Retinal pigment epithelial cell (primary cell): ENCODE results near the gene HAND2.

Experiments used
- DNase-seq: peaks from one replicate; pipeline ENCODE4 v3.0.0-alpha.2; 2010; ENCODE audit warnings: low read depth
- H3K4me3 ChIP-seq: 2 replicates; pipeline ENCODE4 v1.5.1; 2011; ENCODE audit warnings: mild to moderate bottlenecking, low read length, control low read depth, moderate library complexity
- TF ChIP-seq, protein P1 (sequence below): conservative IDR thresholded peaks from 2 replicates; pipeline ENCODE4 v1.5.1; 2011; ENCODE audit warnings: low read depth, low read length, control low read depth, inconsistent platforms

The HAND2 gene

GRCh38 chr4:173524218-173525117, 5.6 kb downstream of the HAND2 start:
- TF ChIP-seq, protein P1, sequence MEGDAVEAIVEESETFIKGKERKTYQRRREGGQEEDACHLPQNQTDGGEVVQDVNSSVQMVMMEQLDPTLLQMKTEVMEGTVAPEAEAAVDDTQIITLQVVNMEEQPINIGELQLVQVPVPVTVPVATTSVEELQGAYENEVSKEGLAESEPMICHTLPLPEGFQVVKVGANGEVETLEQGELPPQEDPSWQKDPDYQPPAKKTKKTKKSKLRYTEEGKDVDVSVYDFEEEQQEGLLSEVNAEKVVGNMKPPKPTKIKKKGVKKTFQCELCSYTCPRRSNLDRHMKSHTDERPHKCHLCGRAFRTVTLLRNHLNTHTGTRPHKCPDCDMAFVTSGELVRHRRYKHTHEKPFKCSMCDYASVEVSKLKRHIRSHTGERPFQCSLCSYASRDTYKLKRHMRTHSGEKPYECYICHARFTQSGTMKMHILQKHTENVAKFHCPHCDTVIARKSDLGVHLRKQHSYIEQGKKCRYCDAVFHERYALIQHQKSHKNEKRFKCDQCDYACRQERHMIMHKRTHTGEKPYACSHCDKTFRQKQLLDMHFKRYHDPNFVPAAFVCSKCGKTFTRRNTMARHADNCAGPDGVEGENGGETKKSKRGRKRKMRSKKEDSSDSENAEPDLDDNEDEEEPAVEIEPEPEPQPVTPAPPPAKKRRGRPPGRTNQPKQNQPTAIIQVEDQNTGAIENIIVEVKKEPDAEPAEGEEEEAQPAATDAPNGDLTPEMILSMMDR: no peak
- no peak overlapping the region for H3K4me3 ChIP-seq
- DNase-seq: no peak

DNA sequence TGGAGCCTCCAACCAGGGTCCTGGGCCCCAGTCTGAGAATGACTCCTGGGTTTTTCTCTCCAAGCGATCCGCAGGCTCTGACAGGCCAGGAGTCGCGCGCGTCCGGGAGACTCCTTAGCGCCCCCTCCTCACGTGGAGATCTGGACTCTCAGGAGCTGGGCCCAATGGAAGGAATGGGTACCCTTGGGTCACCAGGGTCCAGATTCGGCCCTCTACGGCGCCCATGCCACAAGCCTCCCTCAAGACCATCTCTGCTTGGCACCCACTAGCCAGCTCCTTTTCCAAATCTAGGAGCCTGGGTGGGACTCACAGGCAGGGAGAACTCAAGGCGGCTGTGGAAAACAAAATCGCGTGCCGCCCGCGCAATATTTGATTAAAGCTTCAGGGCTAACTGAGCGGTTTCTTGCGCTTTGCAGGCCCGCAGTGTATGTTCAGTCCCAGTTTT, 7.1 kb downstream of the HAND2 start:
- no peak for DNase-seq
- TF ChIP-seq, protein P1: no peak
- H3K4me3 ChIP-seq: peak overlapping the region; percentile 55

- DNase-seq: no peak
- TF ChIP-seq, protein P1: no peak
- peak overlapping the region; percentile 55 for H3K4me3 ChIP-seq
Measured at GRCh38 chr4:173522160-173522950, 7.7 kb downstream of the HAND2 start.

DNA sequence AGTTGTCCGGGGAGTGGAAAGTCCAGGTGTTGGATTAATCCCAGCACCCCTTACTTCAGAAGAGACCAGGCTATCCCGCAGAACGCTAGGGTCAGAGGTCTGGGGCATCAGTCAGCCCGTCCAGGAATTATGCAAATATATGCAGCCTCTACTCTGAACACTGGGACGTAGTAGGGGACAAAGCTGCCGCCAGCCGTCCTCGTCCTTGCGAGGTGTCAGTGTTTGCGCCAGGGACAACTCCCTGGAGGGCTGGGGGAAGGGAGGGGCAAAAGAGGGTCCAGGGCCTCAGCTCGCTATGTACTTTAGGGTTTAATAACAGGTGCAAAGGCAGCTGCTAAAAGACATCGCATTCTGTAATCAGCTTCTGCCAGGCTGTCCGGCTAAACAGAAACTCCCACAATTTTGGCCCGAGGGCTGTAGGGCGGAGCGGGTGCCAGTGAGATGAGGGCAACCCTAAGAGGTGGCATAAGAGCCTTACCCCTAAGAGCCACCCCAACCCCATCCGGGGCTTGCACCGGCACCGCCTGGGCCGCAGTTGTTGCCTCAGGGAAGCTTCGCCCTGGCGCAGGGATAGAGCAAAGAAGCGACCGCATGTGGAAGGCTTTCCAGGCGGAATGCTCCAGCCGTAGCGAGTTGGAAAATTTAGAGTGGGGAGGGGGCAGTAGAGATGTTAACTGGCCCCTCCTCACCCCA, 8.4 kb downstream of the HAND2 start:
- DNase-seq: no peak
- H3K4me3 ChIP-seq: peak overlapping the region; percentile 55
- TF ChIP-seq, protein P1: no peak

DNA sequence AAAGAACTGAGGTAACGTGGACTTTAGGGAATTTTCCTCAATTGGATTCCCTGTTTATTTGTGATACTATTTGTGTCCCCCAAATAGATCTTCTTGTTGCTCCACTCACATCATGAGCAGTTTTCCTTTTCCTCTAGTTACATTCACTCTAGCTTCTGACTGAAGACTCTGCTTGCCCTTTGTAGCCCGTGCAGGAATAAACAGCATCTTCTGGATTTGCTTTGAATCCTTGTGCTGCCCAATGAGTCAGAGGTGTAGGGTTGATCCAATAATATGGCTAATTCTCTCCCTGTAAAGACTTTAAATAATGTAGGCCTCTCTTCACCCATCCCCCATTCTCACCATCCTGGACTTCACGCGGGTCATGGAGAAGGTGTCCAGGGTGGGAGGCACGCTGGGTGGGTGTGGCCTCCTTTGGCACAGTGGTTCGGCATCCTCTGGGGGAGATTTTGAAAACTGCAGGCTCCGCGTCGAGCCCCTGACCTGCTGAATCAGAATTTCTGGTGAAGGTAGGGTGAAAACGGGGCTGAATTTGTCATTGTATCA, 9.0 kb downstream of the HAND2 start:
- no peak for DNase-seq
- H3K4me3 ChIP-seq: no peak overlapping the region
- TF ChIP-seq, protein P1: no peak

DNA sequence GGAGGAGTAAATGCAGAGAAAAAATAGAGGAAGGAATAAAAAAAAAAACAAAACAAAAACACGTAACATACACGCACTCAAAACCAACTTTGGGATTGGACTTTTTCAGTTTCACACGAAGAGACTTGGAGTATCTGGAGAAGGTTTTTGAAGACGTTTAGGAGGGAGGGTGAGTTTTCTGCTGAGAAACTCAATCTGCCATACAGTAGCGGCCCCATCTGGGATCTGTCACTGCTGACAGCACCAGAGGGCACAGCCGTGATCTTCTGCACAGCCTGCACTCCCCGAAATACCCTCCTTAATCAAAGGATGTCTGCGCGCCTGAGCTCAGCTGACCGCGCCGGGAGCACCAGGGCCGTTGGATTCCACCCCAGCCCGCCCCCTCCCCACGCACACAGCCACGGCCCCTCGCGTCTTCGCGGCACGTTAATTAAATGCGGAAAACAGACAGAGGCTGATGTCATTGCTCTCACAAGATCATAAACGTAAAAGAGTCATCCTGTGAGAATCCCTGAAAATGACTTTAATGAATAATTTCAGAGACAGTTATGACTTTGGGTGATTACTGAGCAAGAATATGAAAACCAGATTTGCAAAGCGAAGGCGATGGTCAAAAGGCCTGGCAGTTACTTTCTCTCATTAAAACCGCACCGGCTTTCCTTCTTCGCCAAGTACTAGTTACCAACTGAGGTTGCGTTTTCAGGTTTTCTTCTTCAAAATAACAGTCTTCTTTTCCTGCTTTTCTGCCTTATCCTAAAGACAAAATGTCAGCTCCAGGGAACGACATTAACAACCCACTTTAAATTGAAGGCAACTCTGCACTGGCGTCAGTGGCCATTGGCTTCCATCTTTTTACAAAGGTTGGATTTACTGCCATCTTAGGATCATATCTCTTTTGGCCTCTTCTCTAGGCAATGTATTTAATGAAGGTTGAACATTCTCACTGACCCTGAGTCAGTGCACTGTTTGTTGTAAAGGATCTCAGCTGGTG, 10.6 kb downstream of the HAND2 start:
- no peak overlapping the region for H3K4me3 ChIP-seq
- no peak for DNase-seq
- TF ChIP-seq, protein P1: no peak
